Gastrocnemius medialis (tissue), 4 donors: ENCODE measurements around the gene CPZ. TPM values are rescaled to one million over a fixed set of nuclear protein-coding genes. Genes with fewer than 3 reads are reported as not detected.
"Not testable (repeated sequence)": the region's sequence is repeated elsewhere in the genome, so short reads cannot be mapped to it uniquely, and the experiment has no call there.

Experiments used
- ATAC-seq, 2 donors: fragments of 150-250 bp; one replicate each; pipeline ENCODE4 v1.9.1; 2016
- DNase-seq, 2 donors: peaks; one replicate each; pipeline ENCODE4 v3.0.0-alpha.2; 2019
- H3K27ac ChIP-seq, 4 donors: fragments of 200-600 bp; sonication (generic); 1 replicate in 1 of 4; 2 replicates in 3 of 4; pipeline ENCODE4 v1.5.1; 2016 to 2018; ENCODE audit warnings: mild to moderate bottlenecking in 2 of 4, moderate library complexity in 1 of 4
- H3K27me3 ChIP-seq, 3 donors: fragments of 200-600 bp; sonication (generic) in 2 of 3; 1 replicate in 1 of 3; 2 replicates in 2 of 3; pipeline versions ENCODE4 v1.5.1 to v1.6.0; 2016 to 2019; ENCODE audit warnings: mild to moderate bottlenecking in 1 of 3, moderate library complexity in 1 of 3
- H3K36me3 ChIP-seq, 2 donors: fragments of 200-600 bp; sonication (generic) in 1 of 2; one replicate each; pipeline ENCODE4 v1.5.1; 2017 to 2018
- H3K4me1 ChIP-seq, 2 donors: fragments of 200-600 bp; sonication (generic) in 1 of 2; one replicate each; pipeline ENCODE4 v1.5.1; 2016 to 2017; ENCODE audit warnings: mild to moderate bottlenecking in 2 of 2
- H3K4me3 ChIP-seq, 4 donors: fragments of 200-600 bp; sonication (generic) in 3 of 4; 1 replicate in 1 of 4; 2 replicates in 3 of 4; pipeline ENCODE4 v1.5.1; 2016 to 2019; ENCODE audit warnings: mild to moderate bottlenecking in 2 of 4
- H3K9me3 ChIP-seq, 3 donors: fragments of 200-600 bp; sonication (generic) in 2 of 3; 1 replicate in 1 of 3; 2 replicates in 2 of 3; pipeline ENCODE4 v1.5.1; 2016 to 2019
- POLR2A ChIP-seq, 2 donors: fragments of 450-650 bp; IDR thresholded peaks; one replicate each; pipeline ENCODE4 v1.6.1; 2017; ENCODE audit warnings: antibody characterized with exemption in 2 of 2, mild to moderate bottlenecking in 2 of 2, moderate library complexity in 2 of 2
- in situ Hi-C, 4 donors: fragments of 200-750 bp; cut with MboI; loops; one replicate each; pipeline versions ENCODE4 v1.15.0 to v1.8.0; 2017; ENCODE audit warnings: low sequenced_read_pairs in 4 of 4
- intact Hi-C: fragments of 100-400 bp; cut with DNase I; formaldehyde crosslinking; loops from one replicate; pipeline ENCODE4 v1.15.1; 2023; ENCODE audit warnings: low total_unique reads
- total RNA-seq, 4 donors: library from RNA; depleted of rRNA; stranded (reverse); fragments of >200 nt; gene quantifications; one replicate each; pipeline versions ENCODE4 v1.1.0 to v1.2.3, GENCODE V29; 2016
- TF ChIP-seq, protein P1 (sequence below), 5 experiments: fragments of 450-650 bp in 3 of 5; fragments of 200-600 bp in 2 of 5; sonication (generic) in 2 of 5; IDR thresholded peaks in 4 of 5; conservative IDR thresholded peaks in 1 of 5; 1 replicate in 4 of 5; 2 replicates in 1 of 5; pipeline ENCODE4 v1.5.1; 2016 to 2019; ENCODE audit warnings: antibody characterized with exemption in 5 of 5, mild to moderate bottlenecking in 3 of 5, moderate library complexity in 3 of 5

CPZ gene
- total RNA-seq, 4 donors from 2014 or later: not detected

- DNase-seq: no peak
Measured at GRCh38 chr4:8571702-8572685, 20.6 kb upstream of the CPZ start.

GRCh38 chr4:8573266-8573665, 19.3 kb upstream of the CPZ start:
- TF ChIP-seq, protein P1, sequence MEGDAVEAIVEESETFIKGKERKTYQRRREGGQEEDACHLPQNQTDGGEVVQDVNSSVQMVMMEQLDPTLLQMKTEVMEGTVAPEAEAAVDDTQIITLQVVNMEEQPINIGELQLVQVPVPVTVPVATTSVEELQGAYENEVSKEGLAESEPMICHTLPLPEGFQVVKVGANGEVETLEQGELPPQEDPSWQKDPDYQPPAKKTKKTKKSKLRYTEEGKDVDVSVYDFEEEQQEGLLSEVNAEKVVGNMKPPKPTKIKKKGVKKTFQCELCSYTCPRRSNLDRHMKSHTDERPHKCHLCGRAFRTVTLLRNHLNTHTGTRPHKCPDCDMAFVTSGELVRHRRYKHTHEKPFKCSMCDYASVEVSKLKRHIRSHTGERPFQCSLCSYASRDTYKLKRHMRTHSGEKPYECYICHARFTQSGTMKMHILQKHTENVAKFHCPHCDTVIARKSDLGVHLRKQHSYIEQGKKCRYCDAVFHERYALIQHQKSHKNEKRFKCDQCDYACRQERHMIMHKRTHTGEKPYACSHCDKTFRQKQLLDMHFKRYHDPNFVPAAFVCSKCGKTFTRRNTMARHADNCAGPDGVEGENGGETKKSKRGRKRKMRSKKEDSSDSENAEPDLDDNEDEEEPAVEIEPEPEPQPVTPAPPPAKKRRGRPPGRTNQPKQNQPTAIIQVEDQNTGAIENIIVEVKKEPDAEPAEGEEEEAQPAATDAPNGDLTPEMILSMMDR (IDR thresholded peaks at IDR 0.05 in 4 of 5, conservative IDR thresholded peaks at IDR 0.05 in 1 of 5): no peak
- ATAC-seq (no peak), DNase-seq (no peak)
- intact Hi-C loops (no loop called here), in situ Hi-C loops (no loop called here)
- Histone ChIP-seq H3K9me3 (no peaks in the 10 kb centered on the region), H3K27ac (no peak overlapping the region), H3K36me3 (no peaks in the 10 kb centered on the region), H3K4me3 (no peak overlapping the region), H3K27me3 (peaks cover 0 to 2% (median 0%) of the 10 kb centered on the region in 3 donors), H3K4me1 (no peaks in the 10 kb centered on the region)

More at GRCh38 chr4:8571702-8572685, 20.6 kb upstream of the CPZ start:
- Histone ChIP-seq H3K27ac (no peak overlapping the region), H3K36me3 (no peaks in the 10 kb centered on the region), H3K9me3 (no peaks in the 10 kb centered on the region), H3K4me1 (no peaks in the 10 kb centered on the region), H3K27me3 (peaks cover 0 to 7% (median 0%) of the 10 kb centered on the region in 3 donors), H3K4me3 (no peak overlapping the region)
- intact Hi-C loops (no loop called here), in situ Hi-C loops (no loop called here)
- TF ChIP-seq POLR2A (IDR thresholded peaks at IDR 0.05): no peak
- TF ChIP-seq, protein P1 (IDR thresholded peaks at IDR 0.05 in 4 of 5, conservative IDR thresholded peaks at IDR 0.05 in 1 of 5): no peak
- no peak for ATAC-seq

- intact Hi-C loops: no loop called here
- DNase-seq: no peak
Measured at GRCh38 chr4:8574796-8575370, 17.7 kb upstream of the CPZ start.

DNA sequence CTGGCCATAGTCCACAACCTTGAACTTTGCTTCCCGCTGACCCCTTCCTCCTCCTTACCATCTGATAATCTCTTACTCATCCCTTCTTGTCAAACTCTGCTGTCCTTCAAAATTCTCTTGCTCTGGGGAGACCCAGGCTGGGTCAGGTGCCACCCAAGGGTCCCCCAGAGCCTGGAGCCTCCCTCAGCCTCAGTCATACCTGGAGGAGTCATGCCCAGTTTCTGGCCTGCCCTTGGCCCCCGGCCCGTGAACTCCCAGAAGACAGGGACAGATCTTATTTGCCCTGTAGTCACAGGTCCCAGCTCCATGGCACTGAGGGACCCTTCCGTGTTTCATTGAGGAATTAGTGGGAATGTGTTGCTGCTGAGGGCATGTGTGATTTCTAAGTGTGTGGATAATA, 17.1 kb upstream of the CPZ start:
- ATAC-seq: no peak
- Histone ChIP-seq H3K9me3 (no peaks in the 10 kb centered on the region), H3K27me3 (peaks cover 9 to 13% (median 10%) of the 10 kb centered on the region in 3 donors), H3K4me3 (no peak overlapping the region), H3K4me1 (no peaks in the 10 kb centered on the region), H3K27ac (no peak overlapping the region), H3K36me3 (no peaks in the 10 kb centered on the region)
- intact Hi-C loops (no loop called here), in situ Hi-C loops (no loop called here)
- DNase-seq: no peak
- TF ChIP-seq POLR2A (IDR thresholded peaks at IDR 0.05): no peak
- TF ChIP-seq, protein P1 (IDR thresholded peaks at IDR 0.05 in 4 of 5, conservative IDR thresholded peaks at IDR 0.05 in 1 of 5): no peak

More at GRCh38 chr4:8574796-8575370, 17.7 kb upstream of the CPZ start:
- Histone ChIP-seq H3K36me3 (no peaks in the 10 kb centered on the region), H3K4me3 (no peak overlapping the region), H3K27me3 (peaks cover 6 to 10% (median 8%) of the 10 kb centered on the region in 3 donors), H3K4me1 (no peaks in the 10 kb centered on the region), H3K27ac (no peak overlapping the region), H3K9me3 (no peaks in the 10 kb centered on the region)
- in situ Hi-C loops: no loop called here
- ATAC-seq: no peak
- no peak for TF ChIP-seq POLR2A (IDR thresholded peaks at IDR 0.05)
- TF ChIP-seq, protein P1 (IDR thresholded peaks at IDR 0.05 in 4 of 5, conservative IDR thresholded peaks at IDR 0.05 in 1 of 5): no peak

DNA sequence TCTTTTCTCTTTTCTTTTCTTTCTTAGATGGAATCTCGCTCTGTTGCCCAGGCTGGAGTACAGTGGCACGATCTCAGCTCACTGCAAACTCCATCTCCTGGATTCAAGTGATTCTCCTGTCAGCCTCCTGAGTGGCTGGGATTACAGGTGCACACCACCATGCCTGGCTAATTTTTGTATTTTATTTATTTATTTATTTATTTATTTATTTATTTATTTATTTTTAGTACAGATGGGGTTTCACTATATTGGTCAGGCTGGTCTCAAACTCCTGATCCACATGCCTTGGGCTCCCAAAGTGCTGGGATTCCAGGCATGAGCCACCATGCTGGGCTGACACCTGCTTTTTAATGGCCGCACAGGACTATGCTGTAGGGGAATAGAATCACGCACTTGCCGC, 16.0 kb upstream of the CPZ start:
- intact Hi-C loops, H3K36me3 ChIP-seq, H3K4me3 ChIP-seq, H3K27ac ChIP-seq, H3K4me1 ChIP-seq, DNase-seq, H3K9me3 ChIP-seq, in situ Hi-C loops, ATAC-seq: not testable (repeated sequence)
- H3K27me3 ChIP-seq: peaks cover 10 to 24% (median 20%) of the 10 kb centered on the region in 3 donors
